Measurements from ENCODE around the gene TDRD9. TPM values are rescaled to one million over a fixed set of nuclear protein-coding genes. Genes with fewer than 3 reads are reported as not detected.

The TDRD9 gene
- total RNA-seq, 4 donors from 2014 or later, result 0.17 to 1.5 (median 0.31) TPM; not detected in 1

GRCh38 chr14:103909531-103910261, 18.6 kb upstream of the TDRD9 start:
- no peak for TF ChIP-seq POLR2A (IDR thresholded peaks at IDR 0.05)
- Histone ChIP-seq H3K27ac (no peak overlapping the region), H3K4me1 (peaks cover 7 to 9% of the 10 kb centered on the region in 2 donors), H3K27me3 (no peaks in the 10 kb centered on the region), H3K9me3 (no peaks in the 10 kb centered on the region), H3K4me3 (no peak overlapping the region), H3K36me3 (peaks cover 0 to 33% of the 10 kb centered on the region in 2 donors)
- intact Hi-C loops (cut with DNase I; ENCODE audit: low total_unique reads) (loop anchor here (1.0 to 10.0 kb wide), 2 partner anchors 101 to 335 kb away; no protein-coding TSS in a partner anchor), in situ Hi-C loops (cut with MboI; ENCODE audit: low sequenced_read_pairs in 4 of 4) (loop anchor here in 3 of 4 donors (5.0 to 25.0 kb wide), 2 partner anchors 102 to 347 kb away; partner anchors contain the start of genes BAG5 (in 1 of the 3) and COA8 (in 1 of the 3))
- DNase-seq (no peak), ATAC-seq (peak in 1 of 2 donors; percentile 11)

GRCh38 chr14:103910262-103910935, 17.9 kb upstream of the TDRD9 start:
- in situ Hi-C loops (cut with MboI; ENCODE audit: low sequenced_read_pairs in 4 of 4) (loop anchor here in 3 of 4 donors (5.0 to 25.0 kb wide), 2 partner anchors 103 to 348 kb away; partner anchors contain the start of genes BAG5 (in 1 of the 3) and COA8 (in 1 of the 3)), intact Hi-C loops (cut with DNase I; ENCODE audit: low total_unique reads) (loop anchor here (1.0 to 10.0 kb wide), 2 partner anchors 102 to 336 kb away; no protein-coding TSS in a partner anchor)
- H3K4me3 ChIP-seq, result no peak overlapping the region
- H3K36me3 ChIP-seq, result peaks cover 0 to 36% of the 10 kb centered on the region in 2 donors
- DNase-seq, result peak; percentile 38 to 74
- H3K4me1 ChIP-seq, result peaks cover 7 to 9% of the 10 kb centered on the region in 2 donors
- no peaks in the 10 kb centered on the region for H3K27me3 ChIP-seq
- H3K9me3 ChIP-seq, result no peaks in the 10 kb centered on the region
- H3K27ac ChIP-seq, result no peak overlapping the region
- TF ChIP-seq CTCF (IDR thresholded peaks at IDR 0.05 in 4 of 5, conservative IDR thresholded peaks at IDR 0.05 in 1 of 5), result peak; percentile 63 to 82 (median 76)
- no peak for TF ChIP-seq POLR2A (IDR thresholded peaks at IDR 0.05)
- peak; percentile 82 to 96 for ATAC-seq

GRCh38 chr14:103910984-103911383, 17.3 kb upstream of the TDRD9 start:
- intact Hi-C loops (cut with DNase I; ENCODE audit: low total_unique reads), result loop anchor here (1.0 to 10.0 kb wide), 2 partner anchors 103 to 336 kb away; no protein-coding TSS in a partner anchor
- Histone ChIP-seq H3K36me3 (peaks cover 0 to 36% of the 10 kb centered on the region in 2 donors), H3K27ac (no peak overlapping the region), H3K4me3 (no peak overlapping the region), H3K9me3 (no peaks in the 10 kb centered on the region), H3K4me1 (peaks cover 7 to 9% of the 10 kb centered on the region in 2 donors), H3K27me3 (no peaks in the 10 kb centered on the region)
- no peak for DNase-seq
- in situ Hi-C loops (cut with MboI; ENCODE audit: low sequenced_read_pairs in 4 of 4), result loop anchor here in 3 of 4 donors (5.0 to 25.0 kb wide), 2 partner anchors 104 to 349 kb away; partner anchors contain the start of genes BAG5 (in 1 of the 3) and COA8 (in 1 of the 3)
- ATAC-seq, result no peak
- no peak for TF ChIP-seq CTCF (IDR thresholded peaks at IDR 0.05 in 4 of 5, conservative IDR thresholded peaks at IDR 0.05 in 1 of 5)
- TF ChIP-seq POLR2A (IDR thresholded peaks at IDR 0.05), result no peak

- Histone ChIP-seq H3K4me3 (no peak overlapping the region), H3K36me3 (peaks cover 0 to 36% of the 10 kb centered on the region in 2 donors), H3K27ac (no peak overlapping the region), H3K9me3 (no peaks in the 10 kb centered on the region), H3K27me3 (no peaks in the 10 kb centered on the region), H3K4me1 (peaks cover 18 to 19% of the 10 kb centered on the region in 2 donors)
- no peak for DNase-seq
- no peak for ATAC-seq
- no peak for TF ChIP-seq CTCF (IDR thresholded peaks at IDR 0.05 in 4 of 5, conservative IDR thresholded peaks at IDR 0.05 in 1 of 5)
- TF ChIP-seq POLR2A (IDR thresholded peaks at IDR 0.05), result no peak
- in situ Hi-C loops (cut with MboI; ENCODE audit: low sequenced_read_pairs in 4 of 4) (loop anchor here in 2 of 4 donors (5.0 to 25.0 kb wide), 2 partner anchors 108 to 353 kb away; partner anchors contain the start of genes BAG5 (in 1 of the 2) and COA8 (in 1 of the 2)), intact Hi-C loops (cut with DNase I; ENCODE audit: low total_unique reads) (loop anchor here (10.0 kb wide), 1 partner anchor 341 kb away; no protein-coding TSS in a partner anchor)
Measured at GRCh38 chr14:103915616-103916015, 12.6 kb upstream of the TDRD9 start.
